Stomach smooth muscle (tissue), 2 donors: ENCODE data around the gene BPTF.
"Not testable (repeated sequence)": the region's sequence is repeated elsewhere in the genome, so short reads cannot be mapped to it uniquely, and the experiment has no call there.

Experiments used
- H3K27ac ChIP-seq: one replicate; pipeline ENCODE4 v1.7.0; 2013; ENCODE audit warnings: mild to moderate bottlenecking, low read length, inconsistent platforms
- H3K27me3 ChIP-seq, 2 donors: one replicate each; pipeline ENCODE4 v1.7.0; 2013; ENCODE audit warnings: low read length in 2 of 2; ENCODE audit not compliant: insufficient read depth in 2 of 2, control insufficient read depth in 1 of 2
- H3K36me3 ChIP-seq, 2 donors: one replicate each; pipeline ENCODE4 v1.7.0; 2013; ENCODE audit warnings: low read length in 2 of 2; ENCODE audit not compliant: control insufficient read depth in 2 of 2, insufficient read depth in 2 of 2
- H3K4me1 ChIP-seq: one replicate; pipeline ENCODE4 v1.7.0; 2013; ENCODE audit warnings: low read length; ENCODE audit not compliant: control insufficient read depth, insufficient read depth
- H3K4me3 ChIP-seq, 2 donors: one replicate each; pipeline ENCODE4 v1.7.0; 2013; ENCODE audit warnings: low read length in 2 of 2
- H3K9ac ChIP-seq, 2 donors: one replicate each; pipeline ENCODE4 v1.7.0; 2013; ENCODE audit warnings: low read length in 2 of 2, mild to moderate bottlenecking in 1 of 2
- H3K9me3 ChIP-seq, 2 donors: one replicate each; pipeline ENCODE4 v1.7.0; 2013; ENCODE audit warnings: low read length in 2 of 2; ENCODE audit not compliant: control insufficient read depth in 2 of 2
- donor health status: healthy.
- donor health status: Pancreatic carcinoma.

The BPTF gene

GRCh38 chr17:67854378-67854777 is 29.1 kb downstream of the BPTF start:
- peaks cover 3% of the 10 kb centered on the region for H3K4me1 ChIP-seq
- H3K9me3 ChIP-seq = no peaks in the 10 kb centered on the region
- no peak overlapping the region for H3K4me3 ChIP-seq
- no peak overlapping the region for H3K9ac ChIP-seq
- peaks cover 7 to 8% of the 10 kb centered on the region in 2 donors for H3K36me3 ChIP-seq
- H3K27ac ChIP-seq = no peak overlapping the region
- H3K27me3 ChIP-seq = no peaks in the 10 kb centered on the region

GRCh38 chr17:67855504-67856324 is 30.4 kb downstream of the BPTF start:
- Histone ChIP-seq H3K27me3 (no peaks in the 10 kb centered on the region), H3K9ac (no peak overlapping the region), H3K4me1 (peaks cover 3% of the 10 kb centered on the region), H3K36me3 (peaks cover 7 to 8% of the 10 kb centered on the region in 2 donors), H3K27ac (no peak overlapping the region), H3K9me3 (no peaks in the 10 kb centered on the region), H3K4me3 (no peak overlapping the region)

- H3K9ac ChIP-seq, H3K27me3 ChIP-seq, H3K36me3 ChIP-seq, H3K4me3 ChIP-seq, H3K27ac ChIP-seq, H3K9me3 ChIP-seq, H3K4me1 ChIP-seq: not testable (repeated sequence)
Measured at GRCh38 chr17:67856402-67856801, 31.1 kb downstream of the BPTF start.

DNA sequence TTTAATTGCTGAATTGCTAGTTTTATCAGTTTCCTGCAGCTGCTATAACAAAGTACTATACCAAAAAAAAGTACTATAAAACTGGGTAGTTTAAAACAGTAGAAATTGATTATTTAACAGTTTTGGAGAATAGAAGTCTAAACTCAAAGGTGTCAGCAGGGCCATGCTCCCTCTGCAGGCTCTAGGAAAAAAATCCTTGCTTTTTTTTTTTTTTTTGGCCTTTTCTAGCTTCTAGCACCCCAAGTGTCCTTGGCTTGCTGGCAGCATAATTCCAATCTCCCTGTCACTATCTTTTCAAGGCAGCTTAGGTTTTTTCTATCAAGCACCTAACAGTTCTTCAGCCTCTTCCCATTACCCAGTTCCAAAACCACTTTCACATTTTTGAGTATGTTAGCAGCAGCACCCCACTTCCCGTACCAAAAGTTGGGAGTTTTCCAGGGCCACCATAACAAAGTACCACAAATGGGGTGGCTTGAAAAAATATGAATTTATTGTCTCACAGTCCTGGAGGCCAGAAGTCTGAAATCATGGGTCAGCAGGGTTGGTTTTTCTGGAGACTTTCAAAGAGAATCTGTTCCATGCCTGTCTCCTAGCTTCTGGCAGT is 37.4 kb downstream of the BPTF start:
- no peak overlapping the region for H3K9ac ChIP-seq
- no peaks in the 10 kb centered on the region for H3K27me3 ChIP-seq
- peaks cover 2 to 6% of the 10 kb centered on the region in 2 donors for H3K36me3 ChIP-seq
- H3K4me1 ChIP-seq = no peaks in the 10 kb centered on the region
- H3K4me3 ChIP-seq = no peak overlapping the region
- no peaks in the 10 kb centered on the region for H3K9me3 ChIP-seq
- H3K27ac ChIP-seq = no peak overlapping the region

GRCh38 chr17:67863624-67864247 is 38.4 kb downstream of the BPTF start:
- H3K9ac ChIP-seq = no peak overlapping the region
- peaks cover 2 to 6% of the 10 kb centered on the region in 2 donors for H3K36me3 ChIP-seq

GRCh38 chr17:67865438-67865837 is 40.1 kb downstream of the BPTF start:
- Histone ChIP-seq H3K9ac (no peak overlapping the region), H3K27me3 (no peaks in the 10 kb centered on the region), H3K4me1 (no peaks in the 10 kb centered on the region), H3K27ac (no peak overlapping the region), H3K36me3 (peaks cover 2 to 6% of the 10 kb centered on the region in 2 donors), H3K9me3 (no peaks in the 10 kb centered on the region), H3K4me3 (no peak overlapping the region)

More at GRCh38 chr17:67863624-67864247, 38.4 kb downstream of the BPTF start:
- Histone ChIP-seq H3K9me3 (no peaks in the 10 kb centered on the region), H3K27me3 (no peaks in the 10 kb centered on the region), H3K4me3 (no peak overlapping the region), H3K27ac (no peak overlapping the region), H3K4me1 (no peaks in the 10 kb centered on the region)

- H3K27me3 ChIP-seq = no peaks in the 10 kb centered on the region
- H3K27ac ChIP-seq = no peak overlapping the region
- no peak overlapping the region for H3K9ac ChIP-seq
- no peak overlapping the region for H3K4me3 ChIP-seq
- no peaks in the 10 kb centered on the region for H3K9me3 ChIP-seq
- H3K36me3 ChIP-seq = peaks cover 2 to 6% of the 10 kb centered on the region in 2 donors
- no peaks in the 10 kb centered on the region for H3K4me1 ChIP-seq
Measured at GRCh38 chr17:67867591-67867990, 42.3 kb downstream of the BPTF start.

- Histone ChIP-seq H3K4me3 (no peak overlapping the region), H3K9me3 (no peaks in the 10 kb centered on the region), H3K9ac (no peak overlapping the region)
Measured at GRCh38 chr17:67868176-67868575, 42.9 kb downstream of the BPTF start.

DNA sequence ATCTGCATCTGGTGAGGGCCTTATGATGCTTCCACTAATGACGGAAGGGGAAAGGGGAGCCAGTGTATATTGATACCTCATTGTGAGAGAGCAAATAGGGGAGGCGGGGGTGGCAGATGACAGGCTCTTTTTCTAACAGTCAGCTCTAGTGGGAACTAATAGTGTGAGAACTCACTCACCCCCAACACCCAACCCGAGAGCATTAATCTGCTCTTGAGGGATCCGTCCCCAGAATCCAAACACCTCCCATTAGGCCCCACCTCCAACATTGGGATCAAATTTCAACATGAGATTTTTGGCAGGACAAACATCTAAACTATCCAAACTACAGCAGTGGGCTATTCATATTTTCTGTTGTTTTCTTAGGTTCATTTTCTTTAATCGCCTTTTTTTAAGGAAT is 54.4 kb downstream of the BPTF start:
- Histone ChIP-seq H3K27ac (no peak overlapping the region), H3K9me3 (no peaks in the 10 kb centered on the region), H3K9ac (no peak overlapping the region), H3K4me1 (no peaks in the 10 kb centered on the region), H3K4me3 (no peak overlapping the region), H3K27me3 (no peaks in the 10 kb centered on the region), H3K36me3 (peaks cover 11 to 13% of the 10 kb centered on the region in 2 donors)

More at GRCh38 chr17:67868176-67868575, 42.9 kb downstream of the BPTF start:
- no peaks in the 10 kb centered on the region for H3K27me3 ChIP-seq
- H3K36me3 ChIP-seq = peaks cover 2 to 6% of the 10 kb centered on the region in 2 donors
- H3K4me1 ChIP-seq = no peaks in the 10 kb centered on the region
- H3K27ac ChIP-seq = no peak overlapping the region

DNA sequence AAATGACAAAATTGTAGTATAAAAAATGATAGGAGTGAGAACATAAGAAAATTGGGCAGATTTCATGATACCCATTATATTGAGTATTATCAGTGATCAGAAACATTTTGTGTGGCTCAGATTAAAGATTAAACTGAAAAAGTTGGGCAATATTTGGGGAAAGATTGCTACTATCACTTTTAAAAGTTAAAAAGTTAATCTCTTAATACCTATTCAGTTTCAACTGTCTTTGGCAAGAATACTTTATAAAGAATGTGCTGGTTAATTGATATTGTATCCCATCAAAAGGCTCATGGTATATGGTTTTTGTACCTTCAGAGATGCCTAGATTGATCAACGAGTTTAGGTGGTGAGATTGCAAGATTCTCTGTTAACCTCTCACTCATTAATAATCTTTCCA is 55.8 kb downstream of the BPTF start:
- H3K4me3 ChIP-seq = no peak overlapping the region
- no peak overlapping the region for H3K9ac ChIP-seq
- H3K27me3 ChIP-seq = no peaks in the 10 kb centered on the region
- H3K4me1 ChIP-seq = no peaks in the 10 kb centered on the region
- no peaks in the 10 kb centered on the region for H3K9me3 ChIP-seq
- H3K36me3 ChIP-seq = peaks cover 4 to 7% of the 10 kb centered on the region in 2 donors
- no peak overlapping the region for H3K27ac ChIP-seq
